ENCODE data around the gene ATP6AP1.

ATP6AP1 gene

GRCh38 chrX:154477891-154478477 lies 49.5 kb downstream of the ATP6AP1 start:
- DNase-seq: no peak
- Histone ChIP-seq H3K36me3 (no peaks in the 10 kb centered on the region), H3K4me3 (ENCODE audit: low read depth, low read length) (peak overlapping the region; percentile 55), H3K27me3 (no peaks in the 10 kb centered on the region), H3K4me1 (no peaks in the 10 kb centered on the region), H3K9me3 (no peaks in the 10 kb centered on the region)
- TF ChIP-seq CTCF (IDR thresholded peaks at IDR 0.05; ENCODE audit: low read depth, low read length): no peak

GRCh38 chrX:154478728-154479622 lies 50.5 kb downstream of the ATP6AP1 start, which contains the start of gene LAGE3:
LAGE3 (minus strand) TSS chrX:154479281; CDS start chrX:154478915, 366 bp downstream.
- H3K4me1 ChIP-seq: no peaks in the 10 kb centered on the region
- no peak for TF ChIP-seq CTCF (IDR thresholded peaks at IDR 0.05; ENCODE audit: low read depth, low read length)
- no peaks in the 10 kb centered on the region for H3K27me3 ChIP-seq
- no peaks in the 10 kb centered on the region for H3K36me3 ChIP-seq
- H3K4me3 ChIP-seq (ENCODE audit: low read depth, low read length): peak within 1 kb of the TSS; percentile 55
- DNase-seq: peak; percentile 93
- no peaks in the 10 kb centered on the region for H3K9me3 ChIP-seq

GRCh38 chrX:154481195-154481594 lies 52.7 kb downstream of the ATP6AP1 start:
- no peaks in the 10 kb centered on the region for H3K4me1 ChIP-seq
- peaks cover 13% of the 10 kb centered on the region for H3K36me3 ChIP-seq
- no peak for TF ChIP-seq CTCF (IDR thresholded peaks at IDR 0.05; ENCODE audit: low read depth, low read length)
- no peak overlapping the region for H3K4me3 ChIP-seq (ENCODE audit: low read depth, low read length)
- no peak for DNase-seq
- no peaks in the 10 kb centered on the region for H3K27me3 ChIP-seq
- H3K9me3 ChIP-seq: no peaks in the 10 kb centered on the region

GRCh38 chrX:154481911-154482601 lies 53.6 kb downstream of the ATP6AP1 start:
- no peak for TF ChIP-seq CTCF (IDR thresholded peaks at IDR 0.05; ENCODE audit: low read depth, low read length)
- no peaks in the 10 kb centered on the region for H3K4me1 ChIP-seq
- H3K36me3 ChIP-seq: peaks cover 13% of the 10 kb centered on the region
- no peak overlapping the region for H3K4me3 ChIP-seq (ENCODE audit: low read depth, low read length)
- no peaks in the 10 kb centered on the region for H3K9me3 ChIP-seq
- no peaks in the 10 kb centered on the region for H3K27me3 ChIP-seq
- DNase-seq: no peak

- TF ChIP-seq CTCF (IDR thresholded peaks at IDR 0.05; ENCODE audit: low read depth, low read length): no peak
- H3K4me1 ChIP-seq: no peaks in the 10 kb centered on the region
- no peak for DNase-seq
These were observed 54.3 kb downstream of the ATP6AP1 start for GRCh38 chrX:154482786-154483185.

More at GRCh38 chrX:154482786-154483185, 54.3 kb downstream of the ATP6AP1 start:
- H3K27me3 ChIP-seq: no peaks in the 10 kb centered on the region
- H3K4me3 ChIP-seq (ENCODE audit: low read depth, low read length): no peak overlapping the region
- H3K36me3 ChIP-seq: peaks cover 13% of the 10 kb centered on the region
- H3K9me3 ChIP-seq: no peaks in the 10 kb centered on the region

Measured in BE2C (cell line).